Measurements from ENCODE around the gene USP47.

GRCh38 chr11:11822946-11823345, 18.8 kb upstream of the USP47 start:
- no peak for TF ChIP-seq CTCF (conservative IDR thresholded peaks at IDR 0.05; ENCODE audit: low read depth, low read length)
- TF ChIP-seq EZH2 (IDR thresholded peaks at IDR 0.05; ENCODE audit: borderline replicate concordance, low read depth, low read length, poor library complexity, severe bottlenecking), result no peak
